GM19324 (cell line): ENCODE results near the gene PPM1N.

Experiments
- ATAC-seq: cut with Tn5 transposase; IDR thresholded peaks from one replicate; pipeline ENCODE4 v1.9.1; 2021; ENCODE audit warnings: mild to moderate bottlenecking, moderate library complexity; ENCODE audit not compliant: unreplicated experiment, low FRiP score

PPM1N gene

DNA sequence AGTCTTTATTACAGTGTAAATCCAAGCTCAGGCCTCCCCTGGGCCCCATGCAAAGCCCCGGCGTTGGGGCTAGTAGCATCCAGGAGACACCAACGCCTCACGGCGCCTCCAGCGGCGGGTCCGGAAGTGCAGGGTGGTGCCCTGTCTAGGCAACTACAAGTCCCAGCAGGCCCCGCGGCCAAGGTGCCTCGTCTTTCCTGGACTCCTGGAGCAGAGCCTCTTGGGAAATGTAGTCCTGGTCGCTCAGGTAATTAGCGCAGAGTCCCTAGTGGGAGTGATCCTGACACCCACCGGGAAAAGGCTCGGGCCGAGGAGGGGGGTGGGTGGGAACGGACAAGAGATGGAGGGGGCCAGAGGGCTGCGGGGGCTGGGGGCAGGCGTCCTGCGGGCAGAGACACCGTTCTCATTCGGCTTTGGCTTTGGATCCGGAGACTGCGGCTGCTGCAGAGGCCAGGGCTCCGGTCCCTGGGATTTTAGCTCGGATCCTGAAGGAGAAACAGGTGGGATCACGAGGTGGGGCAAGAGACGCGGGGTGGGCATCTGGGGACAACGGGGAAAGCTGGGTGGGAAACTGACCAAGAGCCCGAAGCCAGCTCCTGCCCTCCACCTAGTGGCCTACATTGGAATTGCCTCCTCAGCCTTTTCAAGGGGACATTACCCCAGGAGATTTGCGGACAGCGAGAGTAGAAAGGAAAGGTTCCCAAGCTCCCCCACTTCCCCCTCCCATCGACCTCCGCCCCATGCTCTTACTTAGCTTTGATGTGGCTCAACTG lies 12.8 kb upstream of the PPM1N start:
- ATAC-seq = peak; percentile 84

DNA sequence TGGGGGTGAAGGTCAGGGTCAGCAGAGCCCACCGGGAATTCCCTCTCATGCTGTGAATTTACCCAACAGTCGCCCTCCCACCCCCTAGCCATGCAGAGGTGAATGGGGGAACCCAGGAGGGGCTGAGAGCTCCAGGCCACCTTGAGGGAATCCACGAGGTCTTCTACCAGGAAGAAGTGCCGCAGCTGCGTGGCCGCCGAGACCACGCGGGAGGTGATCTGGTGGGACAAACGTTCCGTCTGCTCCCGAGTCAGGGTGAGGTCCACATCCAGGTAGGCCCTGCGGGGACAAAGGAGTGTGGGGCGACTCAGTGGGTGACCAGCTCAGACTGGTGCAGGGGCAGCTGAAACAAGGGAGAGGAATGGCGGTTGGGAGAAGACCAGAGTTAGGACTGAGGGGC lies 9.5 kb upstream of the PPM1N start:
- no peak for ATAC-seq

DNA sequence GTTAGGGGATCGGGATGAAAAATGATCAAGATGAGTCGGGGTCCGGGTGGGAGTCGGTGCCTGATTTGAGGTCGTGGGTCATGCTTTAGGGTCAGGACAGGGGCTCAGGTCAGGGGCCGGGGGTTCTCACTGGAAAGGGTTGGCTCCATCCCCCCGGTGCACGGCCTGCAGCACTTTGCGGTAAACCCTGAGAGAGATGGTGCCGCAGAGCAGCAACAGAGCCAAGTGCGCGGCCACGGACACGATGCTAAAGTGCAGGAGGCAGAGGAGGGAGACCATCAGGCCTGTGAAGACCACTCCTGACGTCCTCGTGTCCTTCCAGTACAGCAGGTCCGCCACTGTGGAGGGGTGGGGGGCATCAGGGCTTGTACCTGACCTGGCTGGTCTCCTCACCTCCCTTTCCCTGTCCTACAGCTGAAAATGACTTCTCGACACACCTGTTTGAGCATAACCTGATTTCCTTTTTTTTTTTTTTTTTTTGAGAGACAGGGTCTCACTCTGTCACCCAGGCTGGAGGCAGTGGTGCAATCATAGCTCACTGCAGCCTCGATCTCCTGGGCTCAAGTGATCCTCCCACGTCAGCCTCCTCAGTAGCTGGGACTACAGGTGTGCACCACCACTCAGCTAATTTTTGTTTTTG lies 8.9 kb upstream of the PPM1N start:
- ATAC-seq = no peak

DNA sequence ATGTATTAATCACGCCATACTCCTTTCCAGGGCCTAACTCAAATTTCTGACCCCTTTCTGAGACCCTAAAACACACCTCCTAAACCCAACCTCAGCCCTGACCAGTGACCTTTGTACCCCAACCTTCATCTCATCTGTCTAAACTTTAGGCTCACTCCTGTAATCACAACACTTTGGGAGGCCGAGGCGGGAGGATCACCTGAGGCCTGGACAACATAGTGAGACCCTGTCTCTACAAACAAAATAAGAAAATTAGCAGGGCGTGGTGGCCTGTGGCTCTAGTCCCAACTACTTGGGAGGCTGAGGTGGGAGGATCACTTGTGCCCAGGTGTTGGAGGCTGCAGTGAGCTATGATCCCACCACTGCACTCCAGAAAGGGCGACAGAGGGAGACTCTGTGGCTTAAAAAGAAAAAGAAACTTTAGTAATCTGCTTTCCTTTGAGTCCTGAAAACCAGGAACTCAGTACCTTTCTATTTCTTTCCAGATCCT lies 6.1 kb upstream of the PPM1N start:
- no peak for ATAC-seq

DNA sequence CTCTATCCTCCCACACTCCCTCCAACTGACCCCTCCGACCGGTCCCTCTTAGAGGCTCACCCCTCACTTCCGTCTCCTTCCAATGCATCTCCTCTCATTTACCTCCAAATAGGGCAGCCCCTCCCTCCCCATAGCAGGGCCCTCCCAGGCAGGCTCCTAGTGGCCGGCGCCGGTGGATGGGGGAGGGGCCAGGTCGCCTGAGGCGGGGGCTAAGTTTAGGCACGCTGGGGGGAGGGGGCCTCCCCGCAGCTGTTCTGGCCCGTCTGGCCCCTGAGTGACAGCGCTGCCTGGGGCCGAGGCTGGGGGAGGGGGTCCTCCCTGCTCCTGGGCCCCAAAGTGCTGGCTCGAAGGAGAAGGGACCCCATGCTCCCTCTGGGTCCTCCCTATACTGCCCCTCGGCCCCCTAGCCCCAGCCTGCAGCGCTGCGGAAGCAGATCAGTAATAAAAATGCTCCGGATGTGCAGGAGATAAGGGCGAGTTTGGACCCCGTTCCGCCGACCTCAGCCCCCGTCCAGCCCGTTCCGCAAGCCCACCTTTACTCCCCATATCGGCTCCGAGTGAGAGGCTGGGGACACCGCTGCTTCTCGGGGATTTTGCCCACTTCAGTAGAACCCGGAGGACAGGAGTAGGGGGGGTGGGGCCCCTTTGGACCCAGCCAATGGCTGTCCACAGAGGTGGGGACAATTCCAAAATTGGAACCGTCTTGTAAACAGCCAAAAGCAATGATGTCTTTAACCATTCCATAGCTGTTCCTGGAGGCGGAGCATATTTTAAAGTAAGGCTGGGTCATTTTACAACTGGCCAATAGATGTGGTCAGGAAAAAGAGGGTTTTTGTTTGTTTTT lies 5.4 kb upstream of the PPM1N start:
- no peak for ATAC-seq

DNA sequence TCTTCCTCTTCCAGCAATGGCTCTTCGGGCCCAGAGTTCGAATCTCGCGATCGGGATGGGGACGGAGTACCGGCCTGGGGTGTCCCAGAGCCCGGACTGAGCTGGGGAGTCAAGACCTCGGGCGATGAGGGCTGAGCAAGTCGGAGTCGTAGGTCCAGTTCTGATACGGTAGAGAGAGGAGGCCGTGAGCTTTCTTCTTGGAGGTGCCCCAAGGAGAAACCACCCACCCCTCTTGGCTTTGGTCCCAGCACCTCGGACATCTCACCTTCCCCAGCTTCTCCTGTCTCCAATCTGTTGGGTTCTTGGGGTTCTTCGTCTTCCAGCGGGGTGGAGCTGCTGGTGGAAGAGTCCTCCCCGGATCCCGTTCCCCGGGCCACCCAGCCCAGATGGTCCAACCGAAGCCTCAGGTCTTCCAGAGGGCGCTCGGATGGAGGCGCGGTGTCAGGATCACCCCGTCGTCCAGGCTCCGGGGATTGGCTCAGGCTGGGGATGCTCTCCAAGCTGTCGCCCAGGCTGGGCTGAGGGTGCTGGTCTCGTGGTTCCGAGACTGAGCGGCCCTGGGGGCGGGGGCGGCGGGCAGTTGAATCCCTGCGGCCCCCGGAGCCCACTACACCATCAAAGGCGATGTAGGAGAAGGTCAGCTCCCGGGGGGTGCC lies 3.9 kb upstream of the PPM1N start:
- ATAC-seq = no peak

DNA sequence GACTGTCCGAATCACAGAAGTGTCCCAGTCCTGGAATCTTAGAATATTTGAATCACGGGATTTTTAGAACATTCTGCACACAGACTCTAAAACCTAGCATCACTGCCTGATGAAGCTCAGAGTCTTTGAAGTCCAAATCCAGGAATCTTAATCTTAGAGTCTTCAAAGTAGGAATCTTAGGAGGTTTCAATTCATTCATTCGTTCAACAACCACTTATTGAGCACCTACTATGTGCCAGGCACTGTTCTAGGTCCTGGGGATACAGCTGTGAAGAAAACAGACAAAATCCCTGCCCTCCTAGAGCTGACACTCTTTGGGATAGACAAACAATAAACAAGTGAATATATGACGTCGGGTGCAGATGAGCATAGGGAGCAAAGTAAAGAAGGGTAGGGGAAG lies 3.1 kb upstream of the PPM1N start:
- ATAC-seq = no peak

DNA sequence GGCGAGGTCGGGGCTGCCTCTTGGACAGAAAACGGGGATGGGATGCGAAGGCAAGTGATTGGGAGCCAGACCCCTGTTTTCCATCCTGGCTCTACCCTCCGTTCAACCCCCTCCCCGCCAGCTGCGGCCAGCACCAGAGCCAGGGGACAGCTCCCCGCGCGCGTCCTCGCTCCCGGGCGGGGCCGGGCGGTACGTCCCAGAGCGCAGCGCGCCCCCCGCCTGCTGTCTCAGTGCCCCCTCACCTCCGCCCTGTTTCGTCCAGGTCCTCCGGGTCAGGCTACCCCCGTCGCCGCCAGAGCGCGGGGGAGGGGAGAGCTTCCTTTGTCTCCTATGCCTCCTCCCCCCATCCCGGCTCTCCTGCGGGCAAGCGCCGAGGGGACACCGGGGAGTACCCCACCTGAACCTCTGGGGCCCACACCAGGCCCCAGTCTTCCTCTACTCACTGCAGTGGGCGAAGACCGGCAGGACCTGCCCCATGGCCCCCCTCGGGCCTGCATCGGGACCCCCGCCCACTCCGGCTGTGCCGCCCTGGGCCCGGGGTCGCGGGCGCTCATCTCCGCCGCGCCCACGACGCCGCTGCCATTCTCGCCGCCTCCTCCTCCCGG lies 1.8 kb upstream of the PPM1N start:
- peak; percentile 18 for ATAC-seq

DNA sequence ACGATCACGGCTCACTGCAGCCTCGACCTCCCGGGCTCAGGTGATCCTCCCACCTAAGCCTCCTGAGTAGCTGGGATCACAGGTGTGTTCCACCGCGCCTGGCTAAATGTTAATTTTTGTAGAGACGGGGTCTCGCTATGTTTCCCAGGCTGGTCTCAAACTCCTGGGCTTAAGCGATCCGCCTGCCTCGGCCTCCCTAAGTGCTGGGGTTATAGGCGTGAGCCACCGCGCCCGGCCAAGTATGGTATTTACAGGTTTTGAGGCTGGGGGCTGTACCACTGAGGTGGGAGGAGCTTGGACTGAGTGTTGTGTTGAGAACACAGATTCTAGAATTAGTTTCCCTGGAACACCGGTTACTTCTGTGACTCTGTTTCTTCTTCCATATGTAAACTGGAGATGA lies 452 bp upstream of the PPM1N start:
- ATAC-seq = no peak

DNA sequence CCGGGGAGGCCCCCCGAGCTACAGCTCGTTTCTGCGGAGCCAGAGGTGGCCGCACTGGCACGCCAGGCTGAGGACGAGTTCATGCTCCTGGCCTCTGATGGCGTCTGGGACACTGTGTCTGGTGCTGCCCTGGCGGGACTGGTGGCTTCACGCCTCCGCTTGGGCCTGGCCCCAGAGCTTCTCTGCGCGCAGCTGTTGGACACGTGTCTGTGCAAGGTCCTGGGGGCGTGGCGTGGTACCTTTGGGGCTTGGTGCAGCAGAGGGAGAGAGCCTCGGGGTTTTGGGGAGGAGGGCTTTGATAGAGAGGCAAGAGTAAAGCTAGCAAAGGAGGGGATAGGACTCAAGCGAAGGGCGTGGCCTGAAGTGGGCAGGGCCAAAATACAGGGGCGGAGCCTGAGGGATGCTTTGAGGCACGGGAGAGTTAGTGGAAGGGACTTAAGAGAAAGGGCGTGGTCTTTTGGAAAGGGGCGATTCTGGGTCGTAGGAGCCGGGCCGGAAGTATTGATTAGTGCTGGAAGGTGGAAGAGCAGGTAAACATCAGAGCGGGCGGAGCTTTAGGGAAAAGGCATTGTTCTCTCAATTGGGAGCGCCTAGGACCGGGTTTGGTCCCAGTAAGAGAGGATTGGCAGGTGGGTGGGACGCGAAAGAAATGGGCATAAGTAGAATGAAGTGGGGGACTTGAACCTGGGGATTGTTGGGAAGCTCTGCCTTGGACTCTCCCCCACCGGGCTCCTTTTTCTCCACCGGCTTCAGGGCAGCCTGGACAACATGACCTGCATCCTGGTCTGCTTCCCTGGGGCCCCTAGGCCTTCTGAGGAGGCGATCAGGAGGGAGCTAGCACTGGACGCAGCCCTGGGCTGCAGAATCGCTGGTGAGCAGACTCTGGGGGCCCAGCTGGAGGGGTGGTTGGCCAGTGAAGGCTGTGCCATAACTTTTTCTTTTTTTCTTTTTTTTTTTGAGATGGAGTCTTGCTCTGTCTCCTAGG lies 1.2 kb downstream of the PPM1N start:
- ATAC-seq = no peak

DNA sequence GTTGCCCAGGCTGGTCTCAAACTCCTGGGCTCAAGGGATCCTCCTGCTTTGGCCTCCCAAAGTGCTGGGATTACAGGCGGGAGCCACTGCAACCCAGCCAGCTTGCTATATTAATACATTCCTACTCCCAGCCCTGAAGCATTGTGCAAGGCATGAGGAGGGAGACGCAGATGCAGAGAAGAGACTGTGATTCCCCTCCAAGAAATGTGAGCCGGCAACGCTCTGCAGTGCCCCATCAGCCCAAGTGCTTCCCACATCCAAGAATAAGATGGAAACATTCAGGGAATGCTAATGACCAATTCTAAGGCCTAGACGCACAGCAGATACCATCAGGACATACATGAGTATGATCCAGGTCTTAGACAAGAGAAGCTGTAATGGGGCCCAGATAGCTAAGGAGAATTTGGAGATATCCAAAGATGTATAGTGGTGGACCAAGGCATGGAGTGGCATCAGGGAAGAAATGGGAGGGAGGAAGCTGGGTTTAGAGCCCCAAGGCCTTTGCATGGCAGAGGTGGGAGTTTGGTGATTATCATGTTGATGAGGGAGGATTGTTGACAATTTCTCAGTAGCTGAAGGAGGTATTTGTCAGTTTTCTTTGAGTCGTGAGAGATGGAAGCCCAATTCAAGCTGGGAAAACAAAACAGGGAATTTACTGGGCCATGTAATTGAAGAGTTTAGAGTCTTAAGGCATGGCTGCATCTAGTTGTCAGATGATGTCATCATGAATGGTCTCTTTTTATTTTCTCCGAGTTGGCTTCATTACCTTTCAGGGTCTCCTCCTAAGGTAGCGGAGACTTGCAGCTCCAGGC lies 2.9 kb downstream of the PPM1N start:
- ATAC-seq = no peak

DNA sequence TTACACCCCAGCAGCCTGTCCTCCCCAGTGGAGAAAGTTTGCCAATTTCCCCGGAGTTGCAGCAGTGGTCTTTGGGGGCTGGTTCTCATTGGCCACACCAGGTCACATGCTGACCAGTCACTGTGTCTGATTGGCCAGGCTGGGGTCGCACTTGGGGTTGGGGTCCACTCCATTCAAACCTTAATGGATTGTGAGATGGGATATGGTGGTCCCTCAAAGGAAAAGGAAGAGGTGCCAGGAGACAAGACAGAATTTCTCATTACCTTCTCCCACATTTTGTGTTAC lies 3.4 kb downstream of the PPM1N start:
- no peak for ATAC-seq

DNA sequence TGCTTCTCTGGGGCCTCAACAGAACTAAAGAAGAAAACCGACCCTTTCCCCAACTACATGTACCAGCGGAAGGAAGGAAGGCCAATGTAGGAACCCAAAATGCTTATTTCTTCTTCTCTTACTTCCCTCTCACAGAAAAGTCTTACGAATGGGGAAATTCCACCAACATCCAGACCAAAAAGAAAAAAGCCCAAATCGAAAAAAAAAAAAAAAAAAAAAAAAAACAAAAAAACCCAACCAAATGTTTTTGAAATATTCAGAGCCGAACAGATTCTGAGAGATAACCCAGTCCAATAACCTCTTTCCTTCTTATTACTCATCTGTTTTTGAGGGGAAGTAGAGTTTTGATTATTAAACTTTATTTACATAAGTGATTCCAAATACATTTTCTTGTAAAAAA lies 3.9 kb downstream of the PPM1N start:
- no peak for ATAC-seq

DNA sequence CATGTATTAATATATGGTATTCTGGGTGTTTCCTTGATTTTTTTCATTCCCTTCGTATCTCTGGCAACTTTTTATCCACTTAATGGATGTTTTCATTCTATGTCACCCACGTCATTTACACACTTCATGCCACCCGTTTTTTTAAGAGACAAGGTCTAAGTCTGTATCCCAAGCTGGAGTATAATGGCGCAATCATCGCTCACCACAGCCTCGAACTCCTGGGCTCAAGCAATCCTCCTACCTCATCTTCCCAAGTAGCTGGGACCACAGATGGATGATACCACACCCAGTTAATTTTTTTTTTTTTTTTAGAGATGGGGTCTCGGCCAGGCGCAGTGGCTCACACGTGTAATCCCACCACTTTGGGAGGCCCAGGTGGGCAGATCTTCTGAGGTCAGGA lies 5.7 kb downstream of the PPM1N start:
- ATAC-seq = no peak

DNA sequence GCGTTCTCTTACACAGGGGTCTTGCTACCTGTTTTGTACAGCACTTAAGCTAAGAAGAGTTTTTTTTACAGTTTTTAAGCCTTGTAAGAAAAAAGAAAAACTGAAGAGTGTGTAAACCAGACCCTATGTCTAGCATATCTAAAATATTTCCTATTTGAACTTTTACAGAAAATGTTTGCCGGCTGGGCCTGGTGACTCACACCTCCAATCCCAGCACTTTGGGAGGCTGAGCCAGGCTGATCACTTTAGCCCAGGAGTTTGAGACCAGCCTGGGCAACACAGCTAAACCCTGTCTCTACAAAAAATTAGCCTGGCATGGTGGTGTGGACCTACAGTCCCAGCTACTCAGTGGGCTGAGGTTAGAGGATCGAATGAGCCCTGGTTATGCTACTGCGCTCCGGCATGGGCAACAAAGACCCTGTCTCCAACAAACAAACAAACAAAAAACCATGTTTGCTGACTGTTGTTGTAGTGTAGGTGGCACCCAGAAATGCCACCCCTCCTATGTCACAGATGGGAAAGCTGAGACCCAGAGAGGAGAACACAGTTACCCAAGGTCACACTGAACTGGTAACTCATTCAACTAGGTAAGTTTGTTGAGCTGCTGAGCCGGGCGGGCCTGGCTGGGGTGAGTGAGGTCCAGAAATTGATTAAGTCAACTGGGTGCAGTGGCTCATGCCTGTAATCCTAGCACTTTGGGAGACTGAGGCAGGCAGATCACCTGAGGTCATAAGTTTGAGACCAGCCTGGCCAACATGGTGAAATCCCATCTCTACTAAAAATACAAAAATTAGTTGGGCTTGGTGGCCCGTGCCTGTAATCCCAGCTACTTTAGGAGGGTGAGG lies 7.1 kb downstream of the PPM1N start:
- ATAC-seq = no peak

DNA sequence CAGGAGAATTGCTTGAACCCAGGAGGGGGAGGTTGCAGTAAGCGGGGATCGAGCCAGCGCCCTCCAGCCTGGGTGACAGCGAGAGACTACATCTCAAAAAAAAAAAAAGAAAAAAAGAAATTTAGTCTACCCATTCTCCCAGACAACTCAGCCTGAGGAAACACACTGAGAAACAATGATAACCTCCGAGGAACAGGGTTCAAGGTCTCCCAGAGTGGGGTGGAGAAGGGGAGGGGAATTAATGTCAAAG lies 7.7 kb downstream of the PPM1N start:
- ATAC-seq = no peak

DNA sequence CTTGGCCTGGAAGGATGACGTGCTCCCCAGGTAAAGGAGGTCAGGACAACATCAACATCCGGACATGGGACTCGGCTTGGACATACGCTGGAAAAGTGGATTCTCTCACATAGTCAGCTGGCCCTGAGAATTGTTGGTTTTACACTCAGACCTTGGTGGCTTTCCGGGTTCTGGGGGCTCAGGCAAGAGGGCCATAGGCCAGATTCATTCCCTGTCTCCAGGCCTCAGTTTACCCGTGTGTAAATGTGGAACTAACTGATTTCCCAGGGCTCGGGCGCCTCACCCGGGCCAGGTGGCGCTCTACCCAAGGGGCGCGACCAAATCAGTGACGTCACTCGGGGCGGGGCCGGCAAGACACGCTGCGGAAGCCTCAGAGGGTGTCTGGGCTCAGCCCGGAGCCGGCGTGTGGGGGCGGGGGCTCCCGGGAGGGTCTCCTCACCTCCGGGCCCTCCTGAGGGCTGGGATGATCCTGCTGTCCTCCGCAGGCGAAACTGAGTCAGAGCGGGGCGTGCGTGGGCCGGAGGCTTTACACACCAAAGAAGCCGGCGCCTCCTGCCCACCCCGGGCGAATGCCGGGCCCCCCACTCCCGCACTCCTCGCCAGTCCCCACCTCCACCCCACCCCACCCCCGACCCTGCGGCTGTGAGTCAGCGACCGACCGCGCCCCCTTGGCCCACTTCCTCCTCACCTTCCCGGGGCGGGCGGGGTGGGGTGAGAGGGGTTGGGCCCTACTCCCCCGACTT lies 8.2 kb downstream of the PPM1N start:
- ATAC-seq = peak; percentile 77
